Esophagus muscularis mucosa (tissue), 4 donors: ENCODE results near the gene NOS1. TPM values are rescaled to one million over a fixed set of nuclear protein-coding genes. Genes with fewer than 3 reads are reported as not detected.

ENCODE experiments used
- DNase-seq: peaks from one replicate; pipeline ENCODE4 v3.0.0-alpha.2; 2017; ENCODE audit errors: extremely low spot score
- H3K27ac ChIP-seq, 4 donors: fragments of 200-600 bp; sonication (generic); replicated peaks in 1 of 4; 1 replicate in 3 of 4; 2 replicates in 1 of 4; pipeline ENCODE4 v1.5.1; 2016 to 2019; ENCODE audit warnings: mild to moderate bottlenecking in 1 of 4
- H3K27me3 ChIP-seq, 4 donors: fragments of 200-600 bp; sonication (generic); one replicate each; pipeline versions ENCODE4 v1.5.1 to v1.6.0; 2016 to 2019
- H3K36me3 ChIP-seq, 4 donors: fragments of 200-600 bp; sonication (generic); one replicate each; pipeline ENCODE4 v1.5.1; 2016 to 2019
- H3K4me1 ChIP-seq, 4 donors: fragments of 200-600 bp; sonication (generic); one replicate each; pipeline ENCODE4 v1.5.1; 2016 to 2019
- H3K4me3 ChIP-seq, 4 donors: fragments of 200-600 bp; sonication (generic); 1 replicate in 2 of 4; 2 replicates in 2 of 4; pipeline ENCODE4 v1.5.1; 2016 to 2019; ENCODE audit warnings: mild to moderate bottlenecking in 4 of 4, moderate library complexity in 1 of 4
- H3K9me3 ChIP-seq, 4 donors: fragments of 200-600 bp; sonication (generic); 1 replicate in 3 of 4; 2 replicates in 1 of 4; pipeline ENCODE4 v1.5.1; 2016 to 2019
- EP300 ChIP-seq: sonication (generic); formaldehyde crosslinking; IDR thresholded peaks from one replicate; pipeline ENCODE4 v1.6.1; 2017; ENCODE audit warnings: antibody characterized with exemption
- POLR2A ChIP-seq: fragments of 450-650 bp; IDR thresholded peaks from one replicate; pipeline ENCODE4 v1.6.1; 2017; ENCODE audit warnings: antibody characterized with exemption, moderate library complexity, mild to moderate bottlenecking, low read depth
- POLR2AphosphoS5 ChIP-seq, 2 donors: sonication (generic); formaldehyde crosslinking; IDR thresholded peaks; one replicate each; pipeline ENCODE4 v1.6.1; 2017; ENCODE audit warnings: antibody characterized with exemption in 2 of 2
- WGBS: methylation state at CpG from one replicate; pipeline ENCODE4 v1.1.5; 2018; 5-methylcytosine and 5-hydroxymethylcytosine counted together
- intact Hi-C: fragments of 100-400 bp; cut with DNase I; formaldehyde crosslinking; loops from one replicate; pipeline ENCODE4 v1.15.1; 2023
- total RNA-seq, 4 donors: library from RNA; depleted of rRNA; stranded (reverse); fragments of >200 nt; gene quantifications; one replicate each; pipeline versions ENCODE4 v1.1.0 to v1.2.1, GENCODE V29; 2016
- TF ChIP-seq, protein P1 (sequence below), 3 experiments: fragments of 200-600 bp in 2 of 3; fragments of 450-650 bp in 1 of 3; sonication (generic) in 2 of 3; IDR thresholded peaks; one replicate each; pipeline ENCODE4 v1.5.1; 2017 to 2019; ENCODE audit warnings: antibody characterized with exemption in 3 of 3, mild to moderate bottlenecking in 2 of 3, moderate library complexity in 1 of 3

The NOS1 gene
- total RNA-seq, 4 donors from 2014 or later: 1.7 to 4.0 (median 3.1) TPM

DNA sequence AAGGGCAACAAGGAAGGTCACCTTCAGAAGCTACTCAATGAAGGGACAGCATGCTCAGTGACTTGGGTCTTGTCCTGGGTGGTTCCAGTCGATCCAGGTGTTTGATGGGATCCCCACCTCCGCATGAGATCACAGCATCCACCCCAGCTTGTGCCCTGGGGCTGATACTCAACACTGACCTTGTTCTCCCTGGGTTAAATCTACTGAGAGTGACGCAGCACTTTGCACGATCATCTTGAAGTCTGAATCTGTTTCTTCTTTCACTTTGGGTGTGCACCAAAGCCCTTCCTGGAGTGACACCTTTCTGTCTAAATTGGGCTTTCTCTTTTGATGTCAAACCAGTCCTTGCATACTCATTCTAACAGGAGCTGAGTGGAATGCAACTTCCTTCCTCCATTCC is 13.8 kb downstream of the NOS1 start:
- intact Hi-C loops: no loop called here
- H3K36me3 ChIP-seq: no peaks in the 10 kb centered on the region
- peaks cover 0 to 13% (median 4%) of the 10 kb centered on the region in 4 donors for H3K9me3 ChIP-seq
- 61% methylated on average over 4 of the region's 4 CpGs for WGBS
- H3K27me3 ChIP-seq: peaks cover 0 to 15% (median 0%) of the 10 kb centered on the region in 4 donors
- DNase-seq: no peak
- no peak overlapping the region for H3K4me3 ChIP-seq
- H3K27ac ChIP-seq: no peak overlapping the region
- no peaks in the 10 kb centered on the region for H3K4me1 ChIP-seq
- TF ChIP-seq POLR2AphosphoS5 (IDR thresholded peaks at IDR 0.05): no peak
- TF ChIP-seq, protein P1, sequence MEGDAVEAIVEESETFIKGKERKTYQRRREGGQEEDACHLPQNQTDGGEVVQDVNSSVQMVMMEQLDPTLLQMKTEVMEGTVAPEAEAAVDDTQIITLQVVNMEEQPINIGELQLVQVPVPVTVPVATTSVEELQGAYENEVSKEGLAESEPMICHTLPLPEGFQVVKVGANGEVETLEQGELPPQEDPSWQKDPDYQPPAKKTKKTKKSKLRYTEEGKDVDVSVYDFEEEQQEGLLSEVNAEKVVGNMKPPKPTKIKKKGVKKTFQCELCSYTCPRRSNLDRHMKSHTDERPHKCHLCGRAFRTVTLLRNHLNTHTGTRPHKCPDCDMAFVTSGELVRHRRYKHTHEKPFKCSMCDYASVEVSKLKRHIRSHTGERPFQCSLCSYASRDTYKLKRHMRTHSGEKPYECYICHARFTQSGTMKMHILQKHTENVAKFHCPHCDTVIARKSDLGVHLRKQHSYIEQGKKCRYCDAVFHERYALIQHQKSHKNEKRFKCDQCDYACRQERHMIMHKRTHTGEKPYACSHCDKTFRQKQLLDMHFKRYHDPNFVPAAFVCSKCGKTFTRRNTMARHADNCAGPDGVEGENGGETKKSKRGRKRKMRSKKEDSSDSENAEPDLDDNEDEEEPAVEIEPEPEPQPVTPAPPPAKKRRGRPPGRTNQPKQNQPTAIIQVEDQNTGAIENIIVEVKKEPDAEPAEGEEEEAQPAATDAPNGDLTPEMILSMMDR (IDR thresholded peaks at IDR 0.05): no peak

DNA sequence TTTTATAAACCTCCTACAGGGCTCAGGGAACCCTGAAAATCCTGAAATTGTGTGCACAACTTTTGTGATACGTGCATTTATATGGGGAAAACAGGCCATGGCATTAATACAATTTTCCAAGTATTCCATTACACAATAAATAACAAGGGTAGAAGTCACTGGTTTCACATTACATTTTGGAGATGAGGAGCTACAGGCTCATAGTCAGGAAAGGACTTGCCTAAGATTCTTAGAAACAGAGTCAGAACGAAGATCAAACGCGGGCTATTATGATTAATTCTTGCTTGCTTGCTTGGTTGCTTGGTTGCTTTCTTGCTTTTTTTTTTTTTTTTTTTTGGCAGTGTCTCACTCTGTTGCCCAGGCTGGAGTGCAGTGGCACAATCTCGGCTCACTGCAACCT is 16.7 kb downstream of the NOS1 start:
- WGBS: 88% methylated on average over 5 of the region's 5 CpGs
- no peak overlapping the region for H3K27ac ChIP-seq
- intact Hi-C loops: no loop called here
- no peaks in the 10 kb centered on the region for H3K36me3 ChIP-seq
- no peaks in the 10 kb centered on the region for H3K4me1 ChIP-seq
- peaks cover 0 to 13% (median 4%) of the 10 kb centered on the region in 4 donors for H3K9me3 ChIP-seq
- TF ChIP-seq POLR2A: no peak
- TF ChIP-seq EP300: no peak
- TF ChIP-seq, protein P1 (IDR thresholded peaks at IDR 0.05): no peak
- H3K27me3 ChIP-seq: peaks cover 0 to 30% (median 0%) of the 10 kb centered on the region in 4 donors
- DNase-seq: no peak
- no peak overlapping the region for H3K4me3 ChIP-seq

DNA sequence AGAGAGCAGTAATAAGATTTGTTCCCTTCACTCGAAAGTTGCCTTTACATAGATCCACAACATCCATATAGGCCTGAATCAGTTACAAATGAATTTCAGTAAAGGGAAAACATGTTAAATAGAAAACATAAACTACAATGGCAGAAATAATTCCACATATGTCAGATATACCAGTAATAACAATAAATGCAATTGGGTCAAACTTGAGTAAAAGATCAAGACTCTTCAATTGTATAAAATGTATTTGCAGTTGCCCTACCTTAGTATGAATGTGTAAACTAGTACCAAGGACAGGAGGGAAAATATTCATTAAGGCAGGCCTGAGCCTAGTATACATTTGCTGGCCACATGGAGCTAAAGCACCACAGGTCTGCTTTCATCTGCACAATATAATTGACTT is 17.6 kb downstream of the NOS1 start:
- H3K4me3 ChIP-seq: no peak overlapping the region
- WGBS: 88% methylated on average over 1 of the region's 1 CpG
- TF ChIP-seq, protein P1 (IDR thresholded peaks at IDR 0.05): no peak
- no peak for TF ChIP-seq POLR2AphosphoS5 (IDR thresholded peaks at IDR 0.05)
- peaks cover 0 to 13% (median 4%) of the 10 kb centered on the region in 4 donors for H3K9me3 ChIP-seq
- H3K27ac ChIP-seq: no peak overlapping the region
- intact Hi-C loops: no loop called here
- H3K36me3 ChIP-seq: no peaks in the 10 kb centered on the region
- no peaks in the 10 kb centered on the region for H3K4me1 ChIP-seq
- no peak for DNase-seq
- H3K27me3 ChIP-seq: peaks cover 0 to 30% (median 0%) of the 10 kb centered on the region in 4 donors

- H3K27me3 ChIP-seq: peaks cover 0 to 30% (median 0%) of the 10 kb centered on the region in 4 donors
- intact Hi-C loops: no loop called here
- DNase-seq: no peak
- WGBS: 54% methylated on average over 4 of the region's 4 CpGs
- H3K4me1 ChIP-seq: no peaks in the 10 kb centered on the region
- no peak overlapping the region for H3K4me3 ChIP-seq
- peaks cover 0 to 13% (median 4%) of the 10 kb centered on the region in 4 donors for H3K9me3 ChIP-seq
- no peaks in the 10 kb centered on the region for H3K36me3 ChIP-seq
- no peak overlapping the region for H3K27ac ChIP-seq
- TF ChIP-seq EP300: no peak
- TF ChIP-seq, protein P1 (IDR thresholded peaks at IDR 0.05): no peak
- TF ChIP-seq POLR2A: no peak
- no peak for TF ChIP-seq POLR2AphosphoS5 (IDR thresholded peaks at IDR 0.05)
These were observed 18.1 kb downstream of the NOS1 start for GRCh38 chr12:117343296-117343695.

GRCh38 chr12:117342682-117343081 is 18.7 kb downstream of the NOS1 start:
- TF ChIP-seq POLR2A: no peak
- TF ChIP-seq EP300: no peak
- no peak for TF ChIP-seq POLR2AphosphoS5 (IDR thresholded peaks at IDR 0.05)
- TF ChIP-seq, protein P1 (IDR thresholded peaks at IDR 0.05): no peak
- Histone ChIP-seq H3K27ac (no peak overlapping the region), H3K4me3 (no peak overlapping the region), H3K9me3 (peaks cover 0 to 13% (median 4%) of the 10 kb centered on the region in 4 donors), H3K4me1 (no peaks in the 10 kb centered on the region), H3K27me3 (peaks cover 0 to 28% (median 0%) of the 10 kb centered on the region in 4 donors), H3K36me3 (no peaks in the 10 kb centered on the region)
- 36% methylated on average over 2 of the region's 2 CpGs for WGBS
- no peak for DNase-seq
- intact Hi-C loops: no loop called here
